GM21528 (cell line): ENCODE measurements around the gene GIMAP7.
"Not testable (repeated sequence)": the region's sequence is repeated elsewhere in the genome, so short reads cannot be mapped to it uniquely, and the experiment has no call there.

Experiments used
- ATAC-seq: cut with Tn5 transposase; IDR thresholded peaks from one replicate; pipeline ENCODE4 v1.9.1; 2021; ENCODE audit warnings: mild to moderate bottlenecking, moderate library complexity; ENCODE audit not compliant: unreplicated experiment, low FRiP score

The GIMAP7 gene

GRCh38 chr7:150507947-150508602 lies 6.6 kb upstream of the GIMAP7 start:
- no peak for ATAC-seq

GRCh38 chr7:150511048-150511447 lies 3.6 kb upstream of the GIMAP7 start:
- ATAC-seq: no peak

GRCh38 chr7:150513758-150514157 lies 914 bp upstream of the GIMAP7 start:
- ATAC-seq: no peak

- ATAC-seq: peak; percentile 19
These were observed 826 bp downstream of the GIMAP7 start for GRCh38 chr7:150515248-150516147.

GRCh38 chr7:150516956-150517745 lies 2.5 kb downstream of the GIMAP7 start:
- no peak for ATAC-seq

GRCh38 chr7:150519310-150519709 lies 4.6 kb downstream of the GIMAP7 start:
- ATAC-seq: no peak

- ATAC-seq: no peak
These were observed 5.5 kb downstream of the GIMAP7 start for GRCh38 chr7:150520145-150520544.

GRCh38 chr7:150522931-150523330 lies 8.3 kb downstream of the GIMAP7 start:
- ATAC-seq: not testable (repeated sequence)

GRCh38 chr7:150524018-150524417 lies 9.3 kb downstream of the GIMAP7 start:
- no peak for ATAC-seq

GRCh38 chr7:150531704-150532103 lies 17.0 kb downstream of the GIMAP7 start:
- no peak for ATAC-seq

- no peak for ATAC-seq
These were observed 23.6 kb downstream of the GIMAP7 start for GRCh38 chr7:150538259-150538658.

GRCh38 chr7:150553163-150553562 lies 38.5 kb downstream of the GIMAP7 start:
- no peak for ATAC-seq

GRCh38 chr7:150556521-150557138 lies 42.0 kb downstream of the GIMAP7 start:
- ATAC-seq: no peak

GRCh38 chr7:150560486-150560885 lies 45.8 kb downstream of the GIMAP7 start:
- no peak for ATAC-seq

GRCh38 chr7:150562919-150563318 lies 48.2 kb downstream of the GIMAP7 start:
- ATAC-seq: no peak

- no peak for ATAC-seq
These were observed 49.3 kb downstream of the GIMAP7 start for GRCh38 chr7:150564006-150564405.

GRCh38 chr7:150564566-150564965 lies 49.9 kb downstream of the GIMAP7 start:
- ATAC-seq: no peak

GRCh38 chr7:150565239-150565638 lies 50.6 kb downstream of the GIMAP7 start:
- no peak for ATAC-seq

- ATAC-seq: no peak
These were observed 51.5 kb downstream of the GIMAP7 start for GRCh38 chr7:150566123-150566522.

- no peak for ATAC-seq
These were observed 51.9 kb downstream of the GIMAP7 start for GRCh38 chr7:150566572-150566971.

- ATAC-seq: no peak
These were observed 52.5 kb downstream of the GIMAP7 start, which contains the start of gene GIMAP4 for GRCh38 chr7:150567169-150567568. TSS of gene GIMAP4 (plus strand) at chr7:150567390. CDS start at chr7:150569902, 2,512 bp downstream.
